DND-41 (cell line): ENCODE results near the gene IL20RB.
"Not testable (repeated sequence)": the region's sequence is repeated elsewhere in the genome, so short reads cannot be mapped to it uniquely, and the experiment has no call there.

Source experiments
- ATAC-seq: fragments of 200-7000 bp; cut with Tn5 transposase; 3 replicates; pipeline ENCODE4 v1.9.1; 2021; ENCODE audit warnings: low read depth; ENCODE audit not compliant: insufficient read depth
- DNase-seq: peaks from one replicate; pipeline ENCODE4 v3.0.0-alpha.2; 2020
- H2AFZ ChIP-seq: 2 replicates; pipeline ENCODE4 v1.6.0; 2012; ENCODE audit warnings: low read depth, low read length
- H3K27ac ChIP-seq: 2 replicates; pipeline ENCODE4 v1.5.1; 2012; ENCODE audit warnings: low read length, inconsistent platforms
- H3K27me3 ChIP-seq: fragments of 200-600 bp; sonication (generic); 2 replicates; pipeline ENCODE4 v1.6.0; 2012; ENCODE audit warnings: low read length, mild to moderate bottlenecking, inconsistent platforms; ENCODE audit not compliant: insufficient read depth, poor library complexity
- H3K36me3 ChIP-seq: 2 replicates; pipeline ENCODE4 v1.5.1; 2012; ENCODE audit warnings: low read length, inconsistent platforms; ENCODE audit not compliant: insufficient read depth
- H3K4me1 ChIP-seq: 2 replicates; pipeline ENCODE4 v1.5.1; 2012; ENCODE audit warnings: mild to moderate bottlenecking, low read length; ENCODE audit not compliant: insufficient read depth
- H3K4me2 ChIP-seq: 2 replicates; pipeline ENCODE4 v1.6.0; 2012; ENCODE audit warnings: mild to moderate bottlenecking, moderate library complexity, low read length, inconsistent platforms; ENCODE audit not compliant: insufficient read depth
- H3K4me3 ChIP-seq, 2 experiments: fragments of 200-600 bp in 1 of 2; shearing (Covaris generic) in 1 of 2; 2 replicates each; pipeline ENCODE4 v1.5.1; 2012 to 2016; ENCODE audit warnings: inconsistent platforms in 2 of 2, low read length in 2 of 2, mild to moderate bottlenecking in 2 of 2, low read depth in 1 of 2, moderate library complexity in 1 of 2
- H3K79me2 ChIP-seq: 2 replicates; pipeline ENCODE4 v1.6.0; 2012; ENCODE audit warnings: low read length, inconsistent platforms; ENCODE audit not compliant: insufficient read depth
- H3K9ac ChIP-seq: 2 replicates; pipeline ENCODE4 v1.6.0; 2012; ENCODE audit warnings: low read depth, mild to moderate bottlenecking, inconsistent platforms, low read length, moderate library complexity
- H3K9me3 ChIP-seq: 2 replicates; pipeline ENCODE4 v1.5.1; 2012; ENCODE audit warnings: low read length, moderate library complexity, mild to moderate bottlenecking, inconsistent platforms; ENCODE audit not compliant: insufficient read depth, severe bottlenecking
- H4K20me1 ChIP-seq: 2 replicates; pipeline ENCODE4 v1.6.0; 2012; ENCODE audit warnings: low read length; ENCODE audit not compliant: insufficient read depth
- EZH2 ChIP-seq: IDR thresholded peaks from 3 replicates; pipeline ENCODE4 v1.6.1; 2012; ENCODE audit warnings: borderline replicate concordance, low read depth, mild to moderate bottlenecking, moderate library complexity, low read length, inconsistent platforms; ENCODE audit not compliant: severe bottlenecking
- TF ChIP-seq, protein P1 (sequence below): IDR thresholded peaks from 2 replicates; pipeline ENCODE4 v1.5.1; 2012; ENCODE audit warnings: borderline replicate concordance, low read length, moderate library complexity, mild to moderate bottlenecking; ENCODE audit not compliant: poor library complexity, severe bottlenecking; ENCODE audit errors: extremely low read depth

IL20RB gene

DNA sequence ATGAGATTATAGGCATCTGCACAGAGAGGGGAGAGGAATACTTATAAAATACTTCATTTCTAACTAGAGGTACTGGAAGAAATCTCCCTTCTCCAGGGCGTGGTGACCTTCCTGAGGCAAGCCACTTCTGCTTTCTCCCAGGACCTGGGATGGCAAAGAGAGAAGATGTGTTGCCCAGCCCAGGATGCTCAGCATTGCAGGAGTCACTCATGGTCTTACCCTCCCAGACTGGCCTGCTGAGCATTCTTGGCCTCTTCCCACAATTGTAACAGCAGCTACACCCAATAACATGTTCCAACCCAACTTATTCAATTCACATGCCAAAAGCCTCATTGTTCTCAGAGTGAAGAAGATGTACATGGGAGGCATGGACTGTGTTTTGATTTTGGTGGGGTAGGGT is 37.9 kb downstream of the IL20RB start:
- no peak overlapping the region for H3K27ac ChIP-seq
- no peaks in the 10 kb centered on the region for H3K9me3 ChIP-seq
- no peak overlapping the region for H3K4me2 ChIP-seq
- H3K36me3 ChIP-seq = no peaks in the 10 kb centered on the region
- no peaks in the 10 kb centered on the region for H4K20me1 ChIP-seq
- no peak overlapping the region for H3K9ac ChIP-seq
- H3K4me1 ChIP-seq = no peaks in the 10 kb centered on the region
- ATAC-seq (no peak), DNase-seq (no peak)
- no peaks in the 10 kb centered on the region for H3K79me2 ChIP-seq
- no peak overlapping the region for H2AFZ ChIP-seq
- no peak overlapping the region for H3K4me3 ChIP-seq
- H3K27me3 ChIP-seq = no peaks in the 10 kb centered on the region
- no peak for TF ChIP-seq EZH2
- TF ChIP-seq, protein P1, sequence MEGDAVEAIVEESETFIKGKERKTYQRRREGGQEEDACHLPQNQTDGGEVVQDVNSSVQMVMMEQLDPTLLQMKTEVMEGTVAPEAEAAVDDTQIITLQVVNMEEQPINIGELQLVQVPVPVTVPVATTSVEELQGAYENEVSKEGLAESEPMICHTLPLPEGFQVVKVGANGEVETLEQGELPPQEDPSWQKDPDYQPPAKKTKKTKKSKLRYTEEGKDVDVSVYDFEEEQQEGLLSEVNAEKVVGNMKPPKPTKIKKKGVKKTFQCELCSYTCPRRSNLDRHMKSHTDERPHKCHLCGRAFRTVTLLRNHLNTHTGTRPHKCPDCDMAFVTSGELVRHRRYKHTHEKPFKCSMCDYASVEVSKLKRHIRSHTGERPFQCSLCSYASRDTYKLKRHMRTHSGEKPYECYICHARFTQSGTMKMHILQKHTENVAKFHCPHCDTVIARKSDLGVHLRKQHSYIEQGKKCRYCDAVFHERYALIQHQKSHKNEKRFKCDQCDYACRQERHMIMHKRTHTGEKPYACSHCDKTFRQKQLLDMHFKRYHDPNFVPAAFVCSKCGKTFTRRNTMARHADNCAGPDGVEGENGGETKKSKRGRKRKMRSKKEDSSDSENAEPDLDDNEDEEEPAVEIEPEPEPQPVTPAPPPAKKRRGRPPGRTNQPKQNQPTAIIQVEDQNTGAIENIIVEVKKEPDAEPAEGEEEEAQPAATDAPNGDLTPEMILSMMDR = no peak

DNA sequence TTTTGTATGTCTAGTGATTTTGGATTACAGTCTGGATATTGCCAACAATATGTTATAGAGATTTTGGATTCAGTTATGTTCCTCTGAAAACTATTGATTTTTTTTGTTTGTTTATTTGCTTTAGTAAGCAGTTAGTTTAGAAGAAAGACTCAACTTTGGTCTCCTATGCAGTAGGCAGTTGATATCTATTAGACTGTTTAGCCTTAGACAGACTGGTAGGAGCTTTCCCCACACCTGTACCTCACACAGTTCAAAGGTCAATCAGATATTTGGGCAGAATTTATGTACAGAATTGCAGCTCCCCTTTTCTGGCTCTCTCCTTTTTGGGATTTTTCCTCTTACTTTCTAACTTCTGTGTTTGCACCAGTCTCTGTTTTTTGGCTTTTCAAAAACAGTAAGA is 42.3 kb downstream of the IL20RB start:
- ATAC-seq (no peak), DNase-seq (no peak)
- Histone ChIP-seq H3K4me2 (no peak overlapping the region), H3K36me3 (no peaks in the 10 kb centered on the region), H2AFZ (no peak overlapping the region), H3K4me1 (no peaks in the 10 kb centered on the region), H3K9me3 (no peaks in the 10 kb centered on the region), H3K4me3 (no peak overlapping the region), H3K79me2 (no peaks in the 10 kb centered on the region), H3K27me3 (no peaks in the 10 kb centered on the region), H4K20me1 (no peaks in the 10 kb centered on the region), H3K27ac (no peak overlapping the region), H3K9ac (no peak overlapping the region)
- TF ChIP-seq EZH2 = no peak
- TF ChIP-seq, protein P1 = no peak

DNA sequence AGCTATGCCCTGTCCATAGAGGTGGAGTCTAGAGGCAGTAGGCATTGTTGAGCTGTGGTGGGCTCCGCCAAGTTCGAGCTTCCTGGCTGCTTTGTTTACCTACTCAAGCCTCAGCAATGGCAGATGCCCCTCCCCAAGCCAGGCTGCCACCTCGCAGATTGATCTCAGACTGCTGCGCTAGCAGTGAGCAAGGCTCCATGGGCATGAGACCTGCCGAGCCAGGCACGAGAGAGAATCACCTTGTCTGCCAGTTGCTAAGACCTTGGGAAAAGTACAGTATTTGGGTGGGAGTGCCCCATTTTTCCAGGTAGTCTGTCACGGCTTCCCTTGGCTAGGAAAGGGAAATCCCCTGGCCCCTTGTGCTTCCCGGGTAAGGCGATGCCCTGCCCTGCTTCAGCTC is 49.6 kb downstream of the IL20RB start:
- H4K20me1 ChIP-seq, H3K27me3 ChIP-seq, H3K79me2 ChIP-seq, H3K4me1 ChIP-seq, DNase-seq, H3K9me3 ChIP-seq, H3K4me3 ChIP-seq, H2AFZ ChIP-seq, ATAC-seq, H3K4me2 ChIP-seq, H3K9ac ChIP-seq, H3K27ac ChIP-seq, H3K36me3 ChIP-seq: not testable (repeated sequence)

DNA sequence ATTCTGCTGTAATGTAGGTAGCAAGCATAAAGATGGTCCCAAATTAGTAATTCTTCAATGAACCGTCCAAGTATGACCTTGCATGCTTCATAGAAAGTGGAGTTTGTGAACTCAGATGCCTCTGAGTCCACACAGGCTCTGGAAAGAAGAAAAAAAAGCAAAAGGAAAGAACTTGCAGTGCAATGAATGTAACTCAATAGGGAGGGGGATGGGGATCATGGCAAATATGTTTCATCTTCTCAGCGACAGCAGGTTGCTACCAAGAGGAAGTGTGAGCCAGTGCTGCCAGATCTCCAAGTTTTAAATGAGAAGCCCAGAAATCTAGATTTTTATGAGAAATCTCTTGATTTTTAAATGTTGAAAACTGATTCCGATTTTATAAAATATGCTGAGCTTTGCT is 50.3 kb downstream of the IL20RB start:
- no peak overlapping the region for H3K27ac ChIP-seq

More for the DNA sequence above, 50.3 kb downstream of the IL20RB start:
- Histone ChIP-seq H3K27me3 (no peaks in the 10 kb centered on the region), H3K9ac (no peak overlapping the region), H3K4me3 (no peak overlapping the region), H3K36me3 (no peaks in the 10 kb centered on the region), H3K9me3 (no peaks in the 10 kb centered on the region), H3K4me2 (no peak overlapping the region), H4K20me1 (no peaks in the 10 kb centered on the region), H3K4me1 (no peaks in the 10 kb centered on the region), H3K79me2 (no peaks in the 10 kb centered on the region), H2AFZ (no peak overlapping the region)
- no peak for DNase-seq
- TF ChIP-seq EZH2 = no peak
- TF ChIP-seq, protein P1 = no peak
- no peak for ATAC-seq
